Large intestine (tissue), 3 donors: ENCODE results near the gene DNAJB12. TPM values are rescaled to one million over a fixed set of nuclear protein-coding genes. Genes with fewer than 3 reads are reported as not detected.
"Not testable (repeated sequence)": the region's sequence is repeated elsewhere in the genome, so short reads cannot be mapped to it uniquely, and the experiment has no call there.

Experiments
- DNase-seq, 2 donors: peaks; one replicate each; pipeline versions ENCODE4 v3.0.0 to v3.0.0-alpha.2; 2013
- H3K27ac ChIP-seq: one replicate; pipeline ENCODE4 v1.5.1; 2013; ENCODE audit warnings: low read length
- H3K27me3 ChIP-seq: 2 replicates; pipeline ENCODE4 v1.6.1; 2013; ENCODE audit warnings: low read length; ENCODE audit not compliant: control insufficient read depth, insufficient read depth
- H3K36me3 ChIP-seq: 2 replicates; pipeline ENCODE4 v1.6.1; 2013; ENCODE audit warnings: low read length; ENCODE audit not compliant: control insufficient read depth, insufficient read depth
- H3K4me1 ChIP-seq: one replicate; pipeline ENCODE4 v1.6.1; 2013; ENCODE audit warnings: low read length; ENCODE audit not compliant: control insufficient read depth, insufficient read depth
- H3K4me3 ChIP-seq: one replicate; pipeline ENCODE4 v1.5.1; 2013; ENCODE audit warnings: low read length
- H3K9me3 ChIP-seq: one replicate; pipeline ENCODE4 v1.6.1; 2013; ENCODE audit warnings: mild to moderate bottlenecking, low read depth, low read length, moderate library complexity; ENCODE audit not compliant: control insufficient read depth
- WGBS: methylation state at CpG from one replicate; pipeline ENCODE4 v1.1.5; 2013; ENCODE audit warnings: low lambda C conversion rate; ENCODE audit not compliant: insufficient coverage; 5-methylcytosine and 5-hydroxymethylcytosine counted together
- polyA plus RNA-seq: library from polyadenylated mRNA; unstranded; fragments of 120-200 nt; gene quantifications from one replicate; pipeline ENCODE4 v1.2.1, GENCODE V29; 2013

DNAJB12 gene
- polyA plus RNA-seq, 1 donor = 35.3 TPM

GRCh38 chr10:72332423-72333111 lies 22.2 kb downstream of the DNAJB12 start:
- Histone ChIP-seq H3K9me3 (no peaks in the 10 kb centered on the region), H3K27me3 (no peaks in the 10 kb centered on the region), H3K4me3 (no peak overlapping the region), H3K4me1 (peaks cover 31% of the 10 kb centered on the region), H3K27ac (peak overlapping the region; percentile 28), H3K36me3 (peaks cover 37% of the 10 kb centered on the region)
- no CpG with 5 or more reads among the region's 12 CpGs for WGBS
- no peak for DNase-seq

- Histone ChIP-seq H3K27ac (peak overlapping the region; percentile 28), H3K9me3 (no peaks in the 10 kb centered on the region), H3K4me1 (peaks cover 31% of the 10 kb centered on the region), H3K36me3 (peaks cover 29% of the 10 kb centered on the region), H3K27me3 (no peaks in the 10 kb centered on the region), H3K4me3 (no peak overlapping the region)
- DNase-seq = peak; percentile 70 to 89
- no CpG with 5 or more reads among the region's 27 CpGs for WGBS
These were observed 22.9 kb downstream of the DNAJB12 start for GRCh38 chr10:72331575-72332422.

GRCh38 chr10:72330069-72330426 lies 24.7 kb downstream of the DNAJB12 start:
- DNase-seq = no peak
- WGBS = no CpG with 5 or more reads among the region's 2 CpGs
- Histone ChIP-seq H3K9me3 (no peaks in the 10 kb centered on the region), H3K27ac (no peak overlapping the region), H3K27me3 (no peaks in the 10 kb centered on the region), H3K36me3 (peaks cover 11% of the 10 kb centered on the region), H3K4me1 (peaks cover 34% of the 10 kb centered on the region), H3K4me3 (no peak overlapping the region)

- Histone ChIP-seq H3K4me3 (no peak overlapping the region), H3K9me3 (no peaks in the 10 kb centered on the region), H3K27ac (no peak overlapping the region), H3K4me1 (peaks cover 37% of the 10 kb centered on the region), H3K27me3 (no peaks in the 10 kb centered on the region), H3K36me3 (peaks cover 10% of the 10 kb centered on the region)
- no CpG with 5 or more reads among the region's 11 CpGs for WGBS
- peak in 1 of 2 donors; percentile 3 for DNase-seq
These were observed 25.2 kb downstream of the DNAJB12 start for GRCh38 chr10:72329290-72330068.

- H3K4me3 ChIP-seq = no peak overlapping the region
- H3K27me3 ChIP-seq = no peaks in the 10 kb centered on the region
- no peak overlapping the region for H3K27ac ChIP-seq
- H3K36me3 ChIP-seq = peaks cover 8% of the 10 kb centered on the region
- DNase-seq = no peak
- H3K9me3 ChIP-seq = no peaks in the 10 kb centered on the region
- H3K4me1 ChIP-seq = peaks cover 35% of the 10 kb centered on the region
- WGBS = no CpG with 5 or more reads among the region's 5 CpGs
These were observed 25.9 kb downstream of the DNAJB12 start for GRCh38 chr10:72328829-72329204.

GRCh38 chr10:72328045-72328828 lies 26.5 kb downstream of the DNAJB12 start:
- Histone ChIP-seq H3K4me3 (no peak overlapping the region), H3K36me3 (peaks cover 2% of the 10 kb centered on the region), H3K27ac (no peak overlapping the region), H3K4me1 (peaks cover 35% of the 10 kb centered on the region), H3K9me3 (no peaks in the 10 kb centered on the region), H3K27me3 (no peaks in the 10 kb centered on the region)
- peak in 1 of 2 donors; percentile 54 for DNase-seq
- no CpG with 5 or more reads among the region's 14 CpGs for WGBS

GRCh38 chr10:72326665-72327603 lies 27.8 kb downstream of the DNAJB12 start:
- not testable (repeated sequence) for H3K27ac ChIP-seq, H3K9me3 ChIP-seq, DNase-seq, H3K36me3 ChIP-seq, H3K4me3 ChIP-seq, H3K27me3 ChIP-seq
- 100% methylated on average over 2 of the region's 32 CpGs for WGBS
- peaks cover 30% of the 10 kb centered on the region for H3K4me1 ChIP-seq

GRCh38 chr10:72325243-72326175 lies 29.2 kb downstream of the DNAJB12 start:
- not testable (repeated sequence) for H3K9me3 ChIP-seq, H3K4me3 ChIP-seq, H3K36me3 ChIP-seq, H3K27me3 ChIP-seq
- DNase-seq = peak in 1 of 2 donors; percentile 56
- Histone ChIP-seq H3K27ac (peak overlapping the region; percentile 16), H3K4me1 (peaks cover 31% of the 10 kb centered on the region)
- WGBS = no CpG with 5 or more reads among the region's 49 CpGs
